ENCODE data around the gene LBP. TPM values are rescaled to one million over a fixed set of nuclear protein-coding genes. Genes with fewer than 3 reads are reported as not detected.

Gene LBP
- total RNA-seq, 1 experiment from 2014 or later: 0.52 TPM

DNA sequence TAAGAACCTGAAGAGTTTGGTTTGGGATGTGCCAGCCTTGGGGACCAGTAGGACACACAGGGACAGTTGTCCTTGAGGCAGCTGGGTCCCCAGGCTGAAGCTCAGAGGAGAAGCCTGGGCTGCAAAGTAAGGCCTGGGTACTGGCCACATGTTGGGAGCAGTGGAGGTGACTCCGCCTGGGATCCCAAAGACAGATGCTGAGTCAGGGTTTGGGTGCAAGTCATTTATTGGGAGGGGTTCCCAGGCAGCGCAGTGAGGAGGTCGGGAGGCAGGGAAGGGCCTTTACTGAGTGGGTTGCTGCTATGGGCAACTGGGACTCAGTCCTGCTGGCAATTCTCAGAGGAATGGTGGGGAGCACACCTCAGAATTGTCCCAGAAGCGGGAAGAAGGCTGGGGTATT, 29.9 kb upstream of the LBP start:
- TF ChIP-seq, protein P1, sequence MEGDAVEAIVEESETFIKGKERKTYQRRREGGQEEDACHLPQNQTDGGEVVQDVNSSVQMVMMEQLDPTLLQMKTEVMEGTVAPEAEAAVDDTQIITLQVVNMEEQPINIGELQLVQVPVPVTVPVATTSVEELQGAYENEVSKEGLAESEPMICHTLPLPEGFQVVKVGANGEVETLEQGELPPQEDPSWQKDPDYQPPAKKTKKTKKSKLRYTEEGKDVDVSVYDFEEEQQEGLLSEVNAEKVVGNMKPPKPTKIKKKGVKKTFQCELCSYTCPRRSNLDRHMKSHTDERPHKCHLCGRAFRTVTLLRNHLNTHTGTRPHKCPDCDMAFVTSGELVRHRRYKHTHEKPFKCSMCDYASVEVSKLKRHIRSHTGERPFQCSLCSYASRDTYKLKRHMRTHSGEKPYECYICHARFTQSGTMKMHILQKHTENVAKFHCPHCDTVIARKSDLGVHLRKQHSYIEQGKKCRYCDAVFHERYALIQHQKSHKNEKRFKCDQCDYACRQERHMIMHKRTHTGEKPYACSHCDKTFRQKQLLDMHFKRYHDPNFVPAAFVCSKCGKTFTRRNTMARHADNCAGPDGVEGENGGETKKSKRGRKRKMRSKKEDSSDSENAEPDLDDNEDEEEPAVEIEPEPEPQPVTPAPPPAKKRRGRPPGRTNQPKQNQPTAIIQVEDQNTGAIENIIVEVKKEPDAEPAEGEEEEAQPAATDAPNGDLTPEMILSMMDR (conservative IDR thresholded peaks at IDR 0.05): no peak
- peaks cover 2 to 3% of the 10 kb centered on the region in 2 experiments; a peak in 1 of 4 replicates for H3K4me1 Mint-ChIP-seq
- no peaks in the 10 kb centered on the region for H3K36me3 Mint-ChIP-seq (ENCODE audit: insufficient read depth in 1 of 3, low read depth in 3 of 3)
- Histone ChIP-seq H3K4me2 (ENCODE audit: insufficient read depth, insufficient read length, low read length) (no peak overlapping the region), H4K8ac (replicated peaks; ENCODE audit: insufficient read length, low read depth, low read length) (no peak overlapping the region), H2BK120ac (ENCODE audit: low read depth, low read length, poor library complexity, severe bottlenecking) (no peak overlapping the region), H2BK5ac (ENCODE audit: insufficient read length, low read length) (no peak overlapping the region), H3K79me1 (ENCODE audit: insufficient read depth, low read depth, low read length, poor library complexity, severe bottlenecking) (no peaks in the 10 kb centered on the region), H3K56ac (ENCODE audit: insufficient read length, low read depth, low read length) (no peak overlapping the region), H3K23ac (ENCODE audit: insufficient read length, low read depth, low read length) (no peak overlapping the region), H3K27me3 (ENCODE audit: insufficient read depth, low read length) (no peaks in the 10 kb centered on the region), H2BK20ac (ENCODE audit: low read depth, low read length, poor library complexity, severe bottlenecking) (no peak overlapping the region), H3K4ac (ENCODE audit: low read depth, low read length) (no peak overlapping the region), H3K27ac (ENCODE audit: insufficient read length, low read depth, low read length) (no peak overlapping the region), H3T11ph (ENCODE audit: low read length) (no peak overlapping the region), H3K14ac (ENCODE audit: insufficient read depth, low read length) (no peak overlapping the region), H3K4me1 (ENCODE audit: insufficient read depth, low read length) (no peaks in the 10 kb centered on the region), H3K9ac (ENCODE audit: extremely low read depth, insufficient read length, low read length) (no peak overlapping the region), H3K79me2 (ENCODE audit: insufficient read depth, low read length) (no peaks in the 10 kb centered on the region), H3K9me3 (ENCODE audit: control insufficient read depth, low read depth, low read length) (no peaks in the 10 kb centered on the region), H3K23me2 (ENCODE audit: insufficient read length, low read depth, low read length, poor library complexity, severe bottlenecking) (no peaks in the 10 kb centered on the region), H4K20me1 (ENCODE audit: control insufficient read depth, insufficient read depth, insufficient read length) (no peaks in the 10 kb centered on the region), H4K5ac (ENCODE audit: insufficient read length, low read depth, low read length) (no peak overlapping the region), H2BK12ac (ENCODE audit: insufficient read length, low read depth, low read length) (no peak overlapping the region), H2BK15ac (ENCODE audit: low read depth, low read length) (no peak overlapping the region), H2AK5ac (ENCODE audit: insufficient read length, low read length) (no peak overlapping the region), H2AFZ (ENCODE audit: low read length) (no peak overlapping the region), H3K18ac (ENCODE audit: insufficient read length, low read depth, low read length) (no peak overlapping the region), H4K91ac (ENCODE audit: insufficient read length, low read depth, low read length) (no peak overlapping the region)
- H3K4me3 Mint-ChIP-seq: no peak overlapping the region
- H3K9me3 Mint-ChIP-seq: no peaks in the 10 kb centered on the region
- no peak overlapping the region; a peak in 1 of 7 replicates for H3K27ac Mint-ChIP-seq
- no peak for DNase-seq
- no CpG with 5 or more reads among the region's 4 CpGs for WGBS (ENCODE audit: extremely low coverage, insufficient read length, low lambda C conversion rate)
- H3K27me3 Mint-ChIP-seq (ENCODE audit: low read depth): peaks cover 34% of the 10 kb centered on the region

Measured in H9 (cell line).